A549 (cell line): ENCODE measurements around the gene LAMA2. TPM values are rescaled to one million over a fixed set of nuclear protein-coding genes. Genes with fewer than 3 reads are reported as not detected.

Source experiments
- ATAC-seq, 2 experiments: fragments of 200-7000 bp in 1 of 2; fragments of >200 bp in 1 of 2; cut with Nextera tagmentation in 1 of 2; cut with Tn5 transposase in 1 of 2; 3 replicates each; pipeline versions ENCODE4 v1.8.0 to v1.9.1; 2018 to 2020; ENCODE audit warnings: mild to moderate bottlenecking in 1 of 2, moderate library complexity in 1 of 2
- CTCF ChIA-PET: fragments of 300-600 bp; sonication (Branson Sonifier 250); formaldehyde crosslinking; extraction: SDS; loops from one replicate; lab custom pipeline; 2021; ENCODE audit warnings: antibody characterized with exemption, inconsistent platforms; lab: Yijun Ruan, JAX
- POLR2A ChIA-PET: fragments of 350-600 bp; formaldehyde crosslinking; extraction: SDS; loops from one replicate; lab custom pipeline; 2021; ENCODE audit warnings: antibody characterized with exemption, inconsistent platforms; lab: Yijun Ruan, JAX
- DNase-seq, 2 experiments: peaks; one replicate each; pipeline versions ENCODE4 v3.0.0 to v3.0.0-alpha.2; 2011 to 2016; ENCODE audit warnings: low read depth in 1 of 2, low spot score in 1 of 2
- FAIRE-seq: peaks from 2 replicates; lab custom pipeline; 2011; peaks lifted over from hg19 to GRCh38; lab: Jason Lieb, UNC
- H3K27ac ChIP-seq, 2 experiments: fragments of >200 bp; sonication (Bioruptor Twin); formaldehyde crosslinking; 3 replicates each; pipeline ENCODE4 v1.5.1; 2016 to 2017
- H3K4me1 ChIP-seq: fragments of >200 bp; sonication (Bioruptor Twin); formaldehyde crosslinking; 3 replicates; pipeline ENCODE4 v1.6.1; 2016
- H3K4me2 ChIP-seq: fragments of >200 bp; sonication (Bioruptor Twin); formaldehyde crosslinking; 3 replicates; pipeline ENCODE4 v1.6.1; 2016
- H3K4me3 ChIP-seq: fragments of >200 bp; sonication (Bioruptor Twin); formaldehyde crosslinking; 3 replicates; pipeline ENCODE4 v1.5.1; 2016
- H3K9me3 ChIP-seq: fragments of >200 bp; sonication (Bioruptor Twin); formaldehyde crosslinking; 3 replicates; pipeline ENCODE4 v1.6.1; 2016
- BHLHE40 ChIP-seq: IDR thresholded peaks from 2 replicates; pipeline ENCODE4 v1.6.1; 2012; ENCODE audit warnings: low read depth, low read length, inconsistent platforms
- CHD2 ChIP-seq: fragments of 150-350 bp; IDR thresholded peaks from 2 replicates; pipeline ENCODE4 v1.6.1; 2014; ENCODE audit warnings: low read length; ENCODE audit not compliant: partially characterized antibody
- EHF ChIP-seq: fragments of 250-450 bp; sonication (Bioruptor Pico); IDR thresholded peaks from 2 replicates; pipeline ENCODE4 v1.5.0; 2020; ENCODE audit warnings: mild to moderate bottlenecking
- EHMT2 ChIP-seq: fragments of 200-600 bp; sonication (generic); IDR thresholded peaks from 2 replicates; pipeline ENCODE4 v1.6.1; 2016; ENCODE audit warnings: antibody characterized with exemption, low read depth, mild to moderate bottlenecking, moderate library complexity
- FOSB ChIP-seq: fragments of 250-450 bp; sonication (Bioruptor Pico); IDR thresholded peaks from 2 replicates; pipeline ENCODE4 v1.5.0; 2020; ENCODE audit warnings: mild to moderate bottlenecking, moderate library complexity
- HEYL ChIP-seq: fragments of 250-450 bp; sonication (Bioruptor Pico); IDR thresholded peaks from 2 replicates; pipeline ENCODE4 v1.8.0; 2021; ENCODE audit warnings: mild to moderate bottlenecking, moderate library complexity
- HOXA7 ChIP-seq: fragments of 250-450 bp; sonication (Bioruptor Pico); IDR thresholded peaks from 2 replicates; pipeline ENCODE4 v1.5.0; 2020; ENCODE audit warnings: mild to moderate bottlenecking, moderate library complexity
- HOXB5 ChIP-seq: fragments of 250-450 bp; sonication (Bioruptor Pico); IDR thresholded peaks from 2 replicates; pipeline ENCODE4 v1.5.0; 2020; ENCODE audit warnings: mild to moderate bottlenecking, moderate library complexity
- JUNB ChIP-seq: fragments of >200 bp; sonication (Bioruptor Twin); formaldehyde crosslinking; IDR thresholded peaks from 2 replicates; pipeline ENCODE4 v1.6.1; 2016
- KDM5A ChIP-seq: fragments of 200-600 bp; sonication (generic); IDR thresholded peaks from 2 replicates; pipeline ENCODE4 v1.6.1; 2016; ENCODE audit warnings: antibody characterized with exemption, mild to moderate bottlenecking
- NFE2L2 ChIP-seq: fragments of 150-350 bp; conservative IDR thresholded peaks from 2 replicates; pipeline ENCODE4 v1.6.1; 2014; ENCODE audit warnings: low read length
- POLR2A ChIP-seq: IDR thresholded peaks from 2 replicates; pipeline ENCODE4 v1.6.1; 2012; ENCODE audit warnings: mild to moderate bottlenecking, low read length
- RAD21 ChIP-seq, 2 experiments: fragments of >200 bp in 1 of 2; sonication (Bioruptor Twin) in 1 of 2; formaldehyde crosslinking in 1 of 2; IDR thresholded peaks in 1 of 2; conservative IDR thresholded peaks in 1 of 2; 2 replicates in 1 of 2; 3 replicates in 1 of 2; pipeline ENCODE4 v1.6.1; 2012 to 2018; ENCODE audit warnings: inconsistent platforms in 1 of 2
- TFCP2L1 ChIP-seq: fragments of 250-450 bp; sonication (Bioruptor Pico); IDR thresholded peaks from 2 replicates; pipeline ENCODE4 v1.5.0; 2021; ENCODE audit warnings: mild to moderate bottlenecking
- ZC3H11A ChIP-seq: fragments of 450-650 bp; IDR thresholded peaks from 2 replicates; pipeline ENCODE4 v1.6.1; 2014; ENCODE audit warnings: antibody characterized with exemption, mild to moderate bottlenecking
- ZNF302 ChIP-seq: fragments of 250-450 bp; sonication (Bioruptor Pico); IDR thresholded peaks from 2 replicates; pipeline ENCODE4 v1.9.0; 2021; ENCODE audit warnings: inconsistent platforms, mild to moderate bottlenecking, moderate library complexity
- WGBS: methylation state at CpG from one replicate; pipeline ENCODE4 v1.1.6; 2017; ENCODE audit errors: missing lambda C conversion rate; 5-methylcytosine and 5-hydroxymethylcytosine counted together
- polyA plus RNA-seq, 4 experiments: library from polyadenylated mRNA; depleted of rRNA in 3 of 4; stranded (reverse); fragments of >200 nt; fragmentation: RNase III in 1 of 4; extraction: RNeasy Plus Mini Kit Qiagen cat#74134 plus additional on column Dnase treatment in 1 of 4; gene quantifications; 2 replicates in 3 of 4; 3 replicates in 1 of 4; pipeline ENCODE4 v1.2.3, GENCODE V29; 2011 to 2017
- TF ChIP-seq, protein P1 (sequence below): IDR thresholded peaks from 2 replicates; pipeline ENCODE4 v1.6.1; 2012
- TF ChIP-seq, protein P2 (sequence below): fragments of 250-450 bp; sonication (Bioruptor Pico); IDR thresholded peaks from 2 replicates; pipeline ENCODE4 v1.5.0; 2021; ENCODE audit warnings: mild to moderate bottlenecking, moderate library complexity, borderline replicate concordance
- TF ChIP-seq, protein P3 (sequence below): IDR thresholded peaks from 2 replicates; pipeline ENCODE4 v1.6.1; 2012

Gene LAMA2
- polyA plus RNA-seq, 2 of the 4 experiments (the other 2 are of a cell fraction), result 0.21 to 1.3 TPM

DNA sequence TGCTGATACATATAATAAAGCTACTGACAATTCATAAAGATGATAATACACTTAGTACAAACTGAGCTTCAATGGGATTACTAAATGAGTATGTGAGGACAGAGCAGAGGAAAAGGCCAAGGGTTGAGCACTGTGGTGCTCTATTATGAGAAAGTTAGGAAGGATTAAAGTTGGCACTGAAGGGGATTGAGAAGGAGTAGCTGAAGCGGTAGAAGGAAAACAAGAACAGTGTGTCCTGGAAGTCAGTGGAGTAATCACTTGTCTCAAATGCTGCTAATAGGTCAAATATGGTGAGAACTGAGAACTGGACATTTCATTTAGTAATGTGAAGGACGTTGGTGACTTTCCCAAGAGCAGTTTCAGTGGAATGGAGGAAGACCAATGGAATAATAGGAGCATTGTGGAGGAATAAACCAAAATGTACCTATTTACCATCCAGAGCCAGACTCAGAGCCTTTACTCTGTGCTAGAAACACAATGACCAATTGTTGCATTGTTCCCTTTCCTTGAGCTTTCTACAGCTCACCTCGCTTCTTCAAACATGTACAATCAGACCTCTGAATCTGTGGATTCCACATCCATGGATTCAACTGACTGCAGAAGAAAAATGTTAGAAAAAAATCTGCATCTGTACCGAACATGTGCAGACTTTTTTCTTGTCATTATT lies 255.9 kb downstream of the LAMA2 start:
- H3K4me3 ChIP-seq, result no peak overlapping the region
- no peaks in the 10 kb centered on the region for H3K9me3 ChIP-seq
- ChIA-PET CTCF (no interaction called here), POLR2A (no interaction called here)
- DNase-seq, result no peak
- FAIRE-seq, result no peak
- no peak overlapping the region for H3K27ac ChIP-seq
- no peak for TF ChIP-seq HOXB5 (CRISPR knock-in tag)
- no peak for TF ChIP-seq HEYL
- TF ChIP-seq, protein P1, sequence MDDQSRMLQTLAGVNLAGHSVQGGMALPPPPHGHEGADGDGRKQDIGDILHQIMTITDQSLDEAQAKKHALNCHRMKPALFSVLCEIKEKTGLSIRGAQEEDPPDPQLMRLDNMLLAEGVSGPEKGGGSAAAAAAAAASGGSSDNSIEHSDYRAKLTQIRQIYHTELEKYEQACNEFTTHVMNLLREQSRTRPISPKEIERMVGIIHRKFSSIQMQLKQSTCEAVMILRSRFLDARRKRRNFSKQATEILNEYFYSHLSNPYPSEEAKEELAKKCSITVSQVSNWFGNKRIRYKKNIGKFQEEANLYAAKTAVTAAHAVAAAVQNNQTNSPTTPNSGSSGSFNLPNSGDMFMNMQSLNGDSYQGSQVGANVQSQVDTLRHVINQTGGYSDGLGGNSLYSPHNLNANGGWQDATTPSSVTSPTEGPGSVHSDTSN, result no peak
- TF ChIP-seq CHD2, result no peak
- TF ChIP-seq NFE2L2, result no peak
- TF ChIP-seq BHLHE40, result no peak
- TF ChIP-seq TFCP2L1 (CRISPR knock-in tag), result no peak
- no peak for TF ChIP-seq HOXA7 (CRISPR knock-in tag)
- TF ChIP-seq FOSB, result no peak
- 24% methylated on average over 4 of the region's 4 CpGs for WGBS
- ATAC-seq, result no peak
- H3K4me2 ChIP-seq, result no peak overlapping the region
- H3K4me1 ChIP-seq, result no peaks in the 10 kb centered on the region

DNA sequence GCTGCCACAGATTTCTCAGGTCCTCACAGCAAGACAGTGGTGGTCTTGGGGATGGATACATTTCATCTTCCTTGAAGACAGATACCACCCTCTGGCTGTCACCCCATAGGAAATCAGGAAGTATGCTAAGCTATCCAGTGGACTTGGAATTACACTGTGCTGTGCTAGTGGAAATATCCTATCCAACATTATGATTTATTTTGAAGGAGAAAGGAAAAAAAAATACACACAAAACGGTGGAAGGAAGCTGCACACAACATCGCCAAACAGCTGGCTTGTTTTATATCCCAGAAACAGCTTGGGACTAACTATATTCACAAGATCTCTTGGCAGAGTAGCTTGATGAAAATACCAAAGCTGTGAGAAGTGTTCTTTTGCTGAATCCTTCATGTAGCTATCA lies 257.6 kb downstream of the LAMA2 start:
- ATAC-seq, result no peak
- 2% methylated on average over 2 of the region's 2 CpGs for WGBS
- no peak for FAIRE-seq
- Histone ChIP-seq H3K27ac (no peak overlapping the region), H3K9me3 (no peaks in the 10 kb centered on the region), H3K4me3 (no peak overlapping the region), H3K4me2 (no peak overlapping the region), H3K4me1 (no peaks in the 10 kb centered on the region)
- TF ChIP-seq, protein P2, sequence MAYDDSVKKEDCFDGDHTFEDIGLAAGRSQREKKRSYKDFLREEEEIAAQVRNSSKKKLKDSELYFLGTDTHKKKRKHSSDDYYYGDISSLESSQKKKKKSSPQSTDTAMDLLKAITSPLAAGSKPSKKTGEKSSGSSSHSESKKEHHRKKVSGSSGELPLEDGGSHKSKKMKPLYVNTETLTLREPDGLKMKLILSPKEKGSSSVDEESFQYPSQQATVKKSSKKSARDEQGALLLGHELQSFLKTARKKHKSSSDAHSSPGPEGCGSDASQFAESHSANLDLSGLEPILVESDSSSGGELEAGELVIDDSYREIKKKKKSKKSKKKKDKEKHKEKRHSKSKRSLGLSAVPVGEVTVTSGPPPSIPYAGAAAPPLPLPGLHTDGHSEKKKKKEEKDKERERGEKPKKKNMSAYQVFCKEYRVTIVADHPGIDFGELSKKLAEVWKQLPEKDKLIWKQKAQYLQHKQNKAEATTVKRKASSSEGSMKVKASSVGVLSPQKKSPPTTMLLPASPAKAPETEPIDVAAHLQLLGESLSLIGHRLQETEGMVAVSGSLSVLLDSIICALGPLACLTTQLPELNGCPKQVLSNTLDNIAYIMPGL (CRISPR knock-in tag), result no peak
- no peak for TF ChIP-seq JUNB
- no peak for TF ChIP-seq KDM5A
- no peak for TF ChIP-seq TFCP2L1 (CRISPR knock-in tag)
- TF ChIP-seq ZNF302 (CRISPR knock-in tag), result no peak
- CTCF ChIA-PET, result no interaction called here
- POLR2A ChIA-PET, result no interaction called here
- no peak for DNase-seq

DNA sequence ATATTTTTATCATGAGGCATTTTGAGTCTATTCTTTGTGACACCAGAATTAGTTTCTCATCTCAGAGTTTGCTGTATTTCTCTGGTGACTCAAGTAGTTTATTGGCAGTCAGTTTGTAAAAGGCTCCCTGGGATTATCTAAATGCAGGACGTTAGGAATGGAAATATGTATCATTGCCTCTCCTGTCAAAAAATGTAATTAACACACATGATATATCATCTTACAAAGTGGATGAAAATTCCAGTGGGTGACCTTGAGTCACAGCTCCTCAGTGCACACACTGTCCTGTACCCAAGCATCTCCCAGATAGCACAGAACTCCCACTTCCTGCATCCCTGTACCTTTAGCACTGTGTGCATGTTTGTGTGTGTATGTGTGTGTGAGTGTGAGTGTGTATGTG lies 258.6 kb downstream of the LAMA2 start:
- FAIRE-seq (no peak), DNase-seq (no peak), ATAC-seq (no peak)
- Histone ChIP-seq H3K4me3 (no peak overlapping the region), H3K4me2 (no peak overlapping the region), H3K9me3 (no peaks in the 10 kb centered on the region), H3K4me1 (no peaks in the 10 kb centered on the region), H3K27ac (no peak overlapping the region)
- POLR2A ChIA-PET, result no interaction called here
- WGBS, result 0% methylated on average over 1 of the region's 1 CpG
- CTCF ChIA-PET, result no interaction called here
- TF ChIP-seq KDM5A, result no peak
- no peak for TF ChIP-seq EHMT2
- TF ChIP-seq, protein P3, sequence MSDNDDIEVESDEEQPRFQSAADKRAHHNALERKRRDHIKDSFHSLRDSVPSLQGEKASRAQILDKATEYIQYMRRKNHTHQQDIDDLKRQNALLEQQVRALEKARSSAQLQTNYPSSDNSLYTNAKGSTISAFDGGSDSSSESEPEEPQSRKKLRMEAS, result no peak
- no peak for TF ChIP-seq EHF (CRISPR knock-in tag)
- TF ChIP-seq JUNB, result no peak
- no peak for TF ChIP-seq POLR2A
- TF ChIP-seq ZC3H11A, result no peak
- TF ChIP-seq RAD21 (conservative IDR thresholded peaks at IDR 0.05 in 1 of 2, IDR thresholded peaks at IDR 0.05 in 1 of 2), result no peak
